ENCODE results near the gene MYMK.

Gene MYMK

DNA sequence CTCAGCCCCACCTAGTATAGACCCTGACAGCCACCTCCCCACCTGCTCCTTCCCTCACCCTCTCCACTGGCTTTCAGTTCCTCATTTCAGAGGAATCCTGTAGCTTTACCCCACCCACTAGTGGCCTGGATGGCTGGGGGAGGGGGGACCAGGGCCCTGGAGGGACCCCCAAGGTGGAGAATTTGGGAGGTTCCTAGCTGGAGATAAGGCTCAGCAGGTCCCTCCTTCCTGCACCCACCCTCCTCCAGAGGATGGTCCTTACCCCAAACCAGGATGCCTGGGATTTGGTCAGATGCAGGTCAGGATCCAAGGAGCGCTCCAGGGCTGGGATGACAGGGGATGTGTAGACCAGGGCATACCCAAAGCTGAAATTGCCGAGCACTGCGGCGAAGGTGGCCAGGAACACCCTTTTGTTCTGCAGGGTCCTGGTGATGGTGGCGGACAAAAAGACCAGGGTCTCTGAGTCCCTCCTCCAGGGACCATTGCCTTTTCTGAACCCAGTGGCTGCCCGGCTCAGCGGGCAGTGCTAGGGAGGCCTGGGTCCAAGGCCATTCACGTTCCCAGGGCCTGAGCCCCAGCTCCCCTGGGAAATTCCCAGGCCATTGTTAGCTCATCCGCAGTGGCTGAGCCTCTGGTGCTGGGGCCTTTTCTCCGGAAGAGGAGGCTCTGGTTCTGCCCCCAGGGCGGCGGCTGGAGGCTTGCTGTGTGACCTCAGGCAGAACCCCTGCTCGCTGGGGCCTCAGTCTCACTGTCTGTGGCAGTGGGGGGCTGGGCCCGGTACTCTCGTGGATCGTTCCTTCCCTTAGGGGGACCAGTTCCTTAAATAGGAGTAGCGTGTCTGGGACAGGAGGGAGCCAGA, 46.5 kb downstream of the MYMK start:
- DNase-seq = peak; percentile 43

GRCh38 chr9:133477461-133477860, 47.3 kb downstream of the MYMK start:
- no peak for DNase-seq

GRCh38 chr9:133476941-133477340, 47.8 kb downstream of the MYMK start:
- no peak for DNase-seq

GRCh38 chr9:133476036-133476931, 48.5 kb downstream of the MYMK start:
- peak; percentile 61 for DNase-seq

- no peak for DNase-seq
Observed at GRCh38 chr9:133475292-133476012, 49.3 kb downstream of the MYMK start.

GRCh38 chr9:133474853-133475252, 49.9 kb downstream of the MYMK start:
- DNase-seq = no peak

DNA sequence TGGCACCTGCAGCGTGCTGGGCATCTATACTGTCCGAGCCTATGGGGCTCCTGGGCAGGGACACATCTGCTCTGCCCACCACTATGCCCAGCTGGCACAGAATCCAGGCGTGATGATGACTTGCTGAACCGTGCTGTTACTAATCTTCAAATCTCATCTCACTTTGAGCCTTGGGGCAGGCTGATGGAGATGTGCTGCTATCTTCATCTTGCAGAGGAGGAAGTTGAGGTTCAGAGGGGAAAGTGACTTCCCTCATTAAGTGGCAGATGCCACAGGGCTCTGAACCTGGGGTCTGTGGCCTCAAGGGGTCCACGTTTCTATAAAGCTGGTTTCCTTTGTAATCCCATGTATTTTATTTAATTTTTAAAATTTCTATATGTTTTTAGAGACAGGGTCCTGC, 50.5 kb downstream of the MYMK start:
- DNase-seq = peak; percentile 18

DNA sequence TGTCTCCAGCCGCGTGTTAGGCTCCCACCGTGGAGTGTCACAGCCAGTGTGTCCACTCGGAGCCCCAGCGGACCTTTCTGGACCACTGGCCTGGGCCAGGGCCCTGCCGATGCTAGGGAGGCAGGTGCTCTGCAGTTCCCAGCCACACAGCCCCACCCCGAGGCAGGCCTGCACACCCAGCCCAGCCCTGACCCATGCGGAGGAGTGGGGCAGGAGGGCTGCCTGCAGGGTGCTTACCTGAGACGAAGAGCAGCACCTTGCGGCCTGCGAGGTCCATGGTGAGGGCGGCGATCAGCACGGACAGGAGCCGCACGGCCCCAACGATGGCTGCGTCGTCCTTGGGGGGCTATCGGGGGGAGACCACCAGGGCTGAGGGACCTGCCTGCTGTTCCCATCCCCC, 51.0 kb downstream of the MYMK start:
- DNase-seq = no peak

- DNase-seq = peak; percentile 38
Observed at GRCh38 chr9:133472753-133473378, 51.9 kb downstream of the MYMK start.

DNA sequence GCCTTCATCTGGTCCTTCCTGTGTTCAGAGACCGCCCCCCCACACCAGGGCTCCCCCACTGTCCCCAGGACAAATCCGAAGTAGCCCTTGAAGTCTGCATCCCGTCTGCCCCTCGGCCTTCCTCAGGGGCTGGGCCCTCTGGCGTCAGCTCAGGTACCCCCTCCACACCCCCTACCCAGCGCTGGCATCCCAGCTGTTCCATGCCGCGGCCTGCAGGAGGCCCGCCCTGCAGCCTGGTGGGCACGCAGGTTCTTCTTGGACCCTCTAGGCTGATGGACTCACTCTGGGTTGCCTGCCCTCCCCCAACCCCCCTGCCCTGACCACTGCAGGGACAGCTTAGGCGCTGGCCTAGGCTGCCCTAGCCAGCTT, 52.5 kb downstream of the MYMK start:
- DNase-seq = no peak

GRCh38 chr9:133471551-133472276, 53.0 kb downstream of the MYMK start:
- no peak for DNase-seq

DNA sequence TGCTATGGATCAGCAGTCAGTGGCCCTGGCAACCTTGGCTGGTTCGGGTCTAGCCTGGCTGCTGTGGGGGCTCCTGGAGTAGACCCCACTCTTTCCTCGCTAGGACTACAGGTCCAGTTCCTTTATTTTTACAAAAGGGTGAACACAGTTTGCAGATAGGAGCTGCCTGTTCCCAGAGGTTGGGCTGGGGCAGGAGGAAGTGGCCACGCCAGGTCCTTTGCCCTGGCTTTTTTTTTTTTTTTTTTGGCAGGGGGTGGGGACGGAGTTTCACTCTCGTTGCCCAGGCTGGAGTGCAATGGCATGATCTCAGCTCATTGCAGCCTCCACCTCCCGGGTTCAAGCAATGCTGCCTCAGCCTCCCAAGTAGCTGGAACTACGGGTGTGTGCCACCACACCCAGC, 53.8 kb downstream of the MYMK start:
- DNase-seq = peak; percentile 5

GRCh38 chr9:133470427-133470924, 54.3 kb downstream of the MYMK start:
- DNase-seq = no peak

DNA sequence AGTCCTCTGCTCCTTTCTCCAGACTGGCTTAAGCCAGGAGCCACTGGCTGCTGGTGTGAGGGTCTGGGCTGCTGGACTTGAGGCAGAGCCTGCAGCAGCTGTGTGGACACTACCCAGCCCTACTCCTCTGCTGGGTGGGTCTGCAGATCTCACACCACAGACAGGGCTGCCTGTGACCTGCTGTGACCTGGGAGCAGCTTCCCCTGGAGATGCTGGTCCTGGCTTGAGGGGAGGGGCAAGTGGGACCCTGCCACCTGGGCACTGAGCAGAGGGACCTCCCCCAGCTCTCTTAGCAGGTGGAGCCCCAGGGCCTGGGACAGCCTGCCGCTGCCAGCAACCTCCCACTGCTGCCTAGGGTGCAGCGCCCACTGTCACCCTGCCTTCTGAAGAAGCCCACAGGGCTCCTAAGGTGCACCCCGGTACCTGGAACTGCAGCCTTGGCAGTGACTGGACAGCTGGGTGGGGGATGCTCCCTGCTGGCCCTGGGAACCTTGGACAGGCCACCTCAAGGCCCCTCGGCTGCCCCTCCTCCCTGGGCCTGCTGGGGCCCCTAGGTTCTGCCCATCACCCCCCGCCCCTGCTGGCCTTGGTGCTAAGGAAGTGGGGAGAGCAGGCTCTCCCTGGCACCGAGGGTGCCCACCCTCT, 55.9 kb downstream of the MYMK start:
- no peak for DNase-seq

- no peak for DNase-seq
Observed at GRCh38 chr9:133468374-133468773, 56.4 kb downstream of the MYMK start.

- DNase-seq = no peak
Observed at GRCh38 chr9:133467101-133467500, 57.7 kb downstream of the MYMK start.

DNA sequence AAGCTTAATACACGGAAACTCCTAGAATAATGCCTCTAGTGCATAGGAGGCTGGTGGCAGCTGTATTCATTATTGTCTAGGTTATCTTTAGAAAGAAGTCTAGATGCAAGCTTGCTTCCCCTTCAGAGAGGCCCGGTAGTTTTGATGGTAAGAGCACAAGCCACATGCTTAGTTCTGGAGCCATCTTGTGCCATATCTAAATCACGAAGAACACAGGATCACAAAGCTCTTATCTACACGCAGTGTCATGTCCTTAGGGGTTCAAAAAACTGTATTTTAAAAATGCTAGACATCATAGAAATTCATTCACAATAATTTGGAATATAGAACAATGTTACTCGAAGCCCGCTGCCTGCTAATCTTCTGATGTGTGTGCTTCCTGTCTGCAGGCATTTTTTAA, 58.8 kb downstream of the MYMK start:
- no peak for DNase-seq

DNA sequence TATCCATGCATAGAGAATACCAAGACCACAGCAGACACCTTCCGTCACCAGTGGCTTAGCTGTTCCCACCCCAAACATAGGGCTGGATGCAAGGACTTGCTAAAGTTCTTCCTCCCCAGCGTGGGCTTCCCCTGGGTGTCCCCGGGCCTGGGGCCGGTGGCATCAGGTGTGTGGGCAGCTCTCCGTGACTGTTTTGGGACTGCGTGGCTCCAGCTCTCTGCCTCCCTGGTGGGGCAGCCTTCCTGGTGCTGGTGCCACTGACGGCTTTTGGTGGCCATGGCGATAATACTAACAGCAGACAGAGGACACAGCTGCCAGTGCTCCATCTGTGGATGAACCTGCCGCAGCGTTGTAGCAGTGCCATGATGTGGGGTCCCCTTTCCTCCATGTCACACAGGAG, 60.1 kb downstream of the MYMK start:
- DNase-seq = no peak

Measured in CD4-positive, alpha-beta T cell treated with Interferon gamma for 1 hour (primary cell).